Sigmoid colon (tissue), 7 donors: Measurements from ENCODE around the gene HMGCS2. TPM values are rescaled to one million over a fixed set of nuclear protein-coding genes. Genes with fewer than 3 reads are reported as not detected.

ENCODE experiments used
- DNase-seq: peaks from one replicate; pipeline ENCODE4 v3.0.0-alpha.2; 2019
- H3K27ac ChIP-seq, 4 donors: fragments of 200-600 bp; sonication (generic); one replicate each; pipeline ENCODE4 v1.5.1; 2016 to 2019; ENCODE audit warnings: mild to moderate bottlenecking in 1 of 4
- H3K27me3 ChIP-seq, 3 donors: fragments of 200-600 bp; sonication (generic); one replicate each; pipeline ENCODE4 v1.5.1; 2019; ENCODE audit warnings: mild to moderate bottlenecking in 1 of 3
- H3K36me3 ChIP-seq, 4 donors: fragments of 200-600 bp; sonication (generic); one replicate each; pipeline ENCODE4 v1.5.1; 2016 to 2019
- H3K4me1 ChIP-seq, 4 donors: fragments of 200-600 bp; sonication (generic); one replicate each; pipeline ENCODE4 v1.5.1; 2017 to 2019
- H3K4me3 ChIP-seq, 4 donors: fragments of 200-600 bp; sonication (generic); one replicate each; pipeline ENCODE4 v1.5.1; 2017 to 2019; ENCODE audit warnings: mild to moderate bottlenecking in 2 of 4, moderate library complexity in 1 of 4
- H3K9me3 ChIP-seq, 4 donors: fragments of 200-600 bp in 3 of 4; sonication (generic) in 3 of 4; one replicate each; pipeline versions ENCODE4 v1.5.1 to v1.6.1; 2013 to 2019
- CTCF ChIP-seq, 4 experiments: fragments of 450-650 bp in 3 of 4; fragments of 200-600 bp in 1 of 4; IDR thresholded peaks; one replicate each; pipeline ENCODE4 v1.5.1; 2016 to 2019; ENCODE audit warnings: antibody characterized with exemption in 4 of 4, mild to moderate bottlenecking in 3 of 4, moderate library complexity in 2 of 4
- EP300 ChIP-seq, 4 donors: sonication (generic); formaldehyde crosslinking; IDR thresholded peaks; one replicate each; pipeline ENCODE4 v1.6.1; 2017; ENCODE audit warnings: antibody characterized with exemption in 4 of 4
- POLR2A ChIP-seq, 2 donors: fragments of 450-650 bp; IDR thresholded peaks; one replicate each; pipeline ENCODE4 v1.6.1; 2016; ENCODE audit warnings: antibody characterized with exemption in 2 of 2, mild to moderate bottlenecking in 2 of 2, moderate library complexity in 2 of 2
- POLR2AphosphoS5 ChIP-seq, 4 donors: sonication (generic); formaldehyde crosslinking; IDR thresholded peaks; one replicate each; pipeline ENCODE4 v1.6.1; 2017; ENCODE audit warnings: antibody characterized with exemption in 4 of 4
- WGBS, 2 donors: extraction: QIAGEN DNeasy Blood & Tissue Kit; methylation state at CpG; one replicate each; pipeline ENCODE4 v1.1.7; 2013; 5-methylcytosine and 5-hydroxymethylcytosine counted together
- intact Hi-C: fragments of 100-400 bp; cut with DNase I; formaldehyde crosslinking; loops from one replicate; pipeline ENCODE4 v1.15.1; 2023
- polyA plus RNA-seq, 3 donors: library from polyadenylated mRNA; stranded (reverse); fragments of 200-250 nt; gene quantifications; one replicate each; pipeline ENCODE4 v1.2.3, GENCODE V29; 2013
- total RNA-seq, 4 donors: library from RNA; depleted of rRNA; stranded (reverse); fragments of >200 nt; gene quantifications; one replicate each; pipeline ENCODE4 v1.1.0, GENCODE V29; 2016
- donor health status: healthy with polysubstance abuse.
- donor health status: Bipolar disorder and iron deficiency.
- donor health status: healthy.

HMGCS2 gene
- total RNA-seq = 1 to 10 TPM in 1 of 4 donors, not detected in 3; 2.8 TPM
- polyA plus RNA-seq = 100 to 1,000 TPM in 2 of 3 donors, 10 to 100 TPM in 1; 53.9 to 607 (median 276) TPM

GRCh38 chr1:119768778-119769177 is at the start of gene HMGCS2:
TSS of gene HMGCS2 (minus strand) at chr1:119768905. CDS start at chr1:119768844, 61 bp downstream.
- intact Hi-C loops = no loop called here
- no peak for DNase-seq
- TF ChIP-seq POLR2AphosphoS5 (IDR thresholded peaks at IDR 0.05) = no peak
- no peak for TF ChIP-seq POLR2A (IDR thresholded peaks at IDR 0.05)
- no peak for TF ChIP-seq EP300 (IDR thresholded peaks at IDR 0.05)
- no peak for TF ChIP-seq CTCF (IDR thresholded peaks at IDR 0.05)

GRCh38 chr1:119818181-119818580 is 49.5 kb upstream of the HMGCS2 start:
- DNase-seq = no peak
- Histone ChIP-seq H3K27ac (no peak overlapping the region), H3K4me3 (no peak overlapping the region), H3K36me3 (no peaks in the 10 kb centered on the region), H3K9me3 (no peaks in the 10 kb centered on the region), H3K27me3 (no peaks in the 10 kb centered on the region), H3K4me1 (no peaks in the 10 kb centered on the region)
- intact Hi-C loops = no loop called here
- WGBS, 2 donors = 46 to 74% methylated on average over 2 of the region's 2 CpGs
- TF ChIP-seq CTCF (IDR thresholded peaks at IDR 0.05) (no peak), EP300 (IDR thresholded peaks at IDR 0.05) (no peak), POLR2AphosphoS5 (IDR thresholded peaks at IDR 0.05) (no peak), POLR2A (IDR thresholded peaks at IDR 0.05) (no peak)

More at GRCh38 chr1:119768778-119769177, at the start of gene HMGCS2:
- whole genome bisulfite sequencing, 2 donors = 20 to 68% methylated on average over 8 of the region's 8 CpGs
- Histone ChIP-seq H3K4me3 (no peak within 1 kb of the TSS), H3K27me3 (no peaks in the 10 kb centered on the region), H3K4me1 (peaks cover 0 to 8% (median 3%) of the 10 kb centered on the region in 4 donors), H3K9me3 (no peaks in the 10 kb centered on the region), H3K27ac (no peak within 1 kb of the TSS), H3K36me3 (no peaks in the 10 kb centered on the region)

GRCh38 chr1:119816407-119816806 is 47.7 kb upstream of the HMGCS2 start:
- no peaks in the 10 kb centered on the region for H3K27me3 ChIP-seq
- no peak for DNase-seq
- H3K36me3 ChIP-seq = no peaks in the 10 kb centered on the region
- H3K4me1 ChIP-seq = no peaks in the 10 kb centered on the region
- no peak overlapping the region for H3K27ac ChIP-seq
- WGBS, 2 donors = 18 to 63% methylated on average over 2 of the region's 2 CpGs
- no peak overlapping the region for H3K4me3 ChIP-seq
- intact Hi-C loops = no loop called here
- no peak for TF ChIP-seq EP300 (IDR thresholded peaks at IDR 0.05)
- TF ChIP-seq POLR2A (IDR thresholded peaks at IDR 0.05) = no peak
- TF ChIP-seq POLR2AphosphoS5 (IDR thresholded peaks at IDR 0.05) = no peak
- TF ChIP-seq CTCF (IDR thresholded peaks at IDR 0.05) = no peak
- H3K9me3 ChIP-seq = no peaks in the 10 kb centered on the region

GRCh38 chr1:119815928-119816327 is 47.2 kb upstream of the HMGCS2 start:
- DNase-seq = no peak
- Histone ChIP-seq H3K9me3 (no peaks in the 10 kb centered on the region), H3K4me1 (no peaks in the 10 kb centered on the region), H3K36me3 (no peaks in the 10 kb centered on the region), H3K27me3 (no peaks in the 10 kb centered on the region), H3K27ac (no peak overlapping the region), H3K4me3 (no peak overlapping the region)
- 32 to 65% methylated on average over 7 of the region's 7 CpGs for WGBS, 2 donors
- no peak for TF ChIP-seq EP300 (IDR thresholded peaks at IDR 0.05)
- TF ChIP-seq CTCF (IDR thresholded peaks at IDR 0.05) = no peak
- no peak for TF ChIP-seq POLR2A (IDR thresholded peaks at IDR 0.05)
- no peak for TF ChIP-seq POLR2AphosphoS5 (IDR thresholded peaks at IDR 0.05)
- intact Hi-C loops = no loop called here

- Histone ChIP-seq H3K4me3 (no peak overlapping the region), H3K27me3 (no peaks in the 10 kb centered on the region), H3K36me3 (no peaks in the 10 kb centered on the region), H3K27ac (no peak overlapping the region), H3K9me3 (no peaks in the 10 kb centered on the region), H3K4me1 (no peaks in the 10 kb centered on the region)
- TF ChIP-seq CTCF (IDR thresholded peaks at IDR 0.05) (no peak), POLR2A (IDR thresholded peaks at IDR 0.05) (no peak), EP300 (IDR thresholded peaks at IDR 0.05) (no peak), POLR2AphosphoS5 (IDR thresholded peaks at IDR 0.05) (no peak)
- WGBS, 2 donors = 71 to 83% methylated on average over 3 of the region's 3 CpGs
- no peak for DNase-seq
- intact Hi-C loops = no loop called here
These were observed 46.7 kb upstream of the HMGCS2 start for GRCh38 chr1:119815361-119815760.
